PFSK-1 (cell line): ENCODE measurements around the gene HPS5.

Source experiments
- POLR2AphosphoS5 ChIP-seq: IDR thresholded peaks from 2 replicates; pipeline ENCODE4 v1.6.1; 2012; ENCODE audit warnings: low read depth, mild to moderate bottlenecking, control low read depth, low read length, moderate library complexity
- REST ChIP-seq, 2 experiments: IDR thresholded peaks; 2 replicates each; pipeline versions ENCODE4 v1.6.1 to v1.8.0; 2011 to 2012; ENCODE audit warnings: low read depth in 2 of 2, low read length in 2 of 2, control low read depth in 1 of 2, inconsistent platforms in 1 of 2, mild to moderate bottlenecking in 1 of 2, moderate library complexity in 1 of 2; ENCODE audit not compliant: insufficient read depth in 1 of 2
- SIN3A ChIP-seq: IDR thresholded peaks from 2 replicates; pipeline ENCODE4 v1.6.1; 2012; ENCODE audit warnings: mild to moderate bottlenecking, low read length, moderate library complexity, borderline replicate concordance; ENCODE audit not compliant: insufficient read depth

- TF ChIP-seq POLR2AphosphoS5 (no peak), REST (IDR thresholded peaks at IDR 0.05; ENCODE audit: insufficient read depth in 1 of 2, low read depth in 2 of 2, low read length in 2 of 2) (no peak), SIN3A (no peak)
These were observed 7.4 kb upstream of the HPS5 start for GRCh38 chr11:18329196-18329870.
